GM12878 (cell line): ENCODE measurements around the gene NSD2. TPM values are rescaled to one million over a fixed set of nuclear protein-coding genes. Genes with fewer than 3 reads are reported as not detected.

Experiments used
- BMI1 ChIP-seq: fragments of 450-650 bp; IDR thresholded peaks from 2 replicates; pipeline ENCODE4 v1.6.1; 2016; ENCODE audit warnings: mild to moderate bottlenecking, moderate library complexity, borderline replicate concordance
- CHD1 ChIP-seq: IDR thresholded peaks from 2 replicates; pipeline ENCODE4 v1.6.1; 2012; ENCODE audit warnings: low read depth, low read length, improper control_type of control experiment
- HDAC2 ChIP-seq: fragments of 200-600 bp; sonication (generic); IDR thresholded peaks from 2 replicates; pipeline ENCODE4 v1.6.1; 2017
- NFYA ChIP-seq: IDR thresholded peaks from 2 replicates; pipeline ENCODE4 v1.6.1; 2011; ENCODE audit warnings: low read depth, mild to moderate bottlenecking, low read length, improper control_type of control experiment, borderline replicate concordance
- SMC3 ChIP-seq: IDR thresholded peaks from 2 replicates; pipeline ENCODE4 v1.6.1; 2011; ENCODE audit warnings: low read length, improper control_type of control experiment, borderline replicate concordance
- TARDBP ChIP-seq: IDR thresholded peaks from 2 replicates; pipeline ENCODE4 v1.6.1; 2016; ENCODE audit warnings: borderline replicate concordance
- YBX1 ChIP-seq: fragments of 450-650 bp; IDR thresholded peaks from 2 replicates; pipeline ENCODE4 v1.6.1; 2016; ENCODE audit warnings: antibody characterized with exemption
- ZBTB11 ChIP-seq: fragments of 450-650 bp; formaldehyde crosslinking; IDR thresholded peaks from 2 replicates; pipeline ENCODE4 v1.5.0; 2022; ENCODE audit warnings: mild to moderate bottlenecking, missing genetic modification characterization
- ZSCAN29 ChIP-seq: fragments of 450-650 bp; IDR thresholded peaks from 2 replicates; pipeline ENCODE4 v1.6.1; 2017; ENCODE audit warnings: mild to moderate bottlenecking, moderate library complexity
- polyA plus RNA-seq, 11 experiments: library from polyadenylated mRNA; depleted of rRNA in 4 of 11; unstranded in 6 of 11; stranded (reverse) in 5 of 11; fragments of >200 nt; fragmentation: Nextera tagmentation in 4 of 11; fragmentation: Illumina TruSeq in 1 of 11; extraction: Ambion mirVana in 4 of 11; extraction: Trizol in 1 of 11; gene quantifications; 1 replicate in 1 of 11; 2 replicates in 10 of 11; pipeline versions ENCODE4 v1.2.1 to v1.2.3, GENCODE V29; 2011 to 2016; ENCODE audit warnings: inconsistent platforms in 2 of 11, missing spikeins in 2 of 11, low read depth in 1 of 11
- total RNA-seq, 4 experiments: library from RNA; depleted of rRNA in 3 of 4; stranded (reverse); fragments of >200 nt in 3 of 4; fragmentation: Illumina TruSeq in 1 of 4; extraction: Trizol in 1 of 4; gene quantifications; 2 replicates each; pipeline versions ENCODE4 v1.2.1 to v1.2.3, GENCODE V29; 2013 to 2021
- TF ChIP-seq, protein P1 (sequence below): fragments of 450-650 bp; IDR thresholded peaks from 2 replicates; pipeline ENCODE4 v1.6.1; 2018; ENCODE audit warnings: borderline replicate concordance, mild to moderate bottlenecking; ENCODE audit not compliant: partially characterized antibody
- TF ChIP-seq, protein P2 (sequence below): IDR thresholded peaks from 2 replicates; pipeline ENCODE4 v1.6.1; 2012; ENCODE audit warnings: low read depth, low read length, improper control_type of control experiment
- TF ChIP-seq, protein P3 (sequence below): IDR thresholded peaks from 2 replicates; pipeline ENCODE4 v1.6.1; 2011; ENCODE audit warnings: borderline replicate concordance, low read depth, mild to moderate bottlenecking, moderate library complexity, low read length; ENCODE audit not compliant: insufficient read depth, poor library complexity, severe bottlenecking

NSD2 gene
- total and polyA plus RNA-seq, 10 of the 15 experiments (the other 5 are each of a cell fraction or from before 2014, with no cell fraction given): 8.6 to 139 (median 67.2) TPM

GRCh38 chr4:1937550-1937949 lies 66.4 kb downstream of the NSD2 start (continued):
- no peak for TF ChIP-seq ZBTB11
- TF ChIP-seq TARDBP: no peak
- TF ChIP-seq BMI1: no peak
- TF ChIP-seq HDAC2: no peak
- TF ChIP-seq YBX1: no peak
- TF ChIP-seq, protein P1, sequence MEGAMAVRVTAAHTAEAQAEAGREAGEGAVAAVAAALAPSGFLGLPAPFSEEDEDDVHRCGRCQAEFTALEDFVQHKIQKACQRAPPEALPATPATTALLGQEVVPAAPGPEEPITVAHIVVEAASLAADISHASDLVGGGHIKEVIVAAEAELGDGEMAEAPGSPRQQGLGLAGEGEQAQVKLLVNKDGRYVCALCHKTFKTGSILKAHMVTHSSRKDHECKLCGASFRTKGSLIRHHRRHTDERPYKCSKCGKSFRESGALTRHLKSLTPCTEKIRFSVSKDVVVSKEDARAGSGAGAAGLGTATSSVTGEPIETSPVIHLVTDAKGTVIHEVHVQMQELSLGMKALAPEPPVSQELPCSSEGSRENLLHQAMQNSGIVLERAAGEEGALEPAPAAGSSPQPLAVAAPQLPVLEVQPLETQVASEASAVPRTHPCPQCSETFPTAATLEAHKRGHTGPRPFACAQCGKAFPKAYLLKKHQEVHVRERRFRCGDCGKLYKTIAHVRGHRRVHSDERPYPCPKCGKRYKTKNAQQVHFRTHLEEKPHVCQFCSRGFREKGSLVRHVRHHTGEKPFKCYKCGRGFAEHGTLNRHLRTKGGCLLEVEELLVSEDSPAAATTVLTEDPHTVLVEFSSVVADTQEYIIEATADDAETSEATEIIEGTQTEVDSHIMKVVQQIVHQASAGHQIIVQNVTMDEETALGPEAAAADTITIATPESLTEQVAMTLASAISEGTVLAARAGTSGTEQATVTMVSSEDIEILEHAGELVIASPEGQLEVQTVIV: no peak
- no peak for TF ChIP-seq NFYA
- no peak for TF ChIP-seq SMC3
- TF ChIP-seq, protein P2, sequence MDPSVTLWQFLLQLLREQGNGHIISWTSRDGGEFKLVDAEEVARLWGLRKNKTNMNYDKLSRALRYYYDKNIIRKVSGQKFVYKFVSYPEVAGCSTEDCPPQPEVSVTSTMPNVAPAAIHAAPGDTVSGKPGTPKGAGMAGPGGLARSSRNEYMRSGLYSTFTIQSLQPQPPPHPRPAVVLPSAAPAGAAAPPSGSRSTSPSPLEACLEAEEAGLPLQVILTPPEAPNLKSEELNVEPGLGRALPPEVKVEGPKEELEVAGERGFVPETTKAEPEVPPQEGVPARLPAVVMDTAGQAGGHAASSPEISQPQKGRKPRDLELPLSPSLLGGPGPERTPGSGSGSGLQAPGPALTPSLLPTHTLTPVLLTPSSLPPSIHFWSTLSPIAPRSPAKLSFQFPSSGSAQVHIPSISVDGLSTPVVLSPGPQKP: no peak
- TF ChIP-seq ZSCAN29: no peak
- no peak for TF ChIP-seq CHD1
- TF ChIP-seq, protein P3, sequence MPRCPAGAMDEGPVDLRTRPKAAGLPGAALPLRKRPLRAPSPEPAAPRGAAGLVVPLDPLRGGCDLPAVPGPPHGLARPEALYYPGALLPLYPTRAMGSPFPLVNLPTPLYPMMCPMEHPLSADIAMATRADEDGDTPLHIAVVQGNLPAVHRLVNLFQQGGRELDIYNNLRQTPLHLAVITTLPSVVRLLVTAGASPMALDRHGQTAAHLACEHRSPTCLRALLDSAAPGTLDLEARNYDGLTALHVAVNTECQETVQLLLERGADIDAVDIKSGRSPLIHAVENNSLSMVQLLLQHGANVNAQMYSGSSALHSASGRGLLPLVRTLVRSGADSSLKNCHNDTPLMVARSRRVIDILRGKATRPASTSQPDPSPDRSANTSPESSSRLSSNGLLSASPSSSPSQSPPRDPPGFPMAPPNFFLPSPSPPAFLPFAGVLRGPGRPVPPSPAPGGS: no peak
